NCI-H748 (cell line): ENCODE data around the gene CNGB1.
"Not testable (repeated sequence)": the region's sequence is repeated elsewhere in the genome, so short reads cannot be mapped to it uniquely, and the experiment has no call there.

Experiments used
- DNase-seq: peaks from one replicate; lab custom pipeline; 2025; ENCODE audit not compliant: unreplicated experiment; lab: John Stamatoyannopoulos, UW

The CNGB1 gene

GRCh38 chr16:57938484-57938883, 32.4 kb downstream of the CNGB1 start:
- DNase-seq: no peak

- no peak for DNase-seq
Measured at GRCh38 chr16:57937861-57938260, 33.1 kb downstream of the CNGB1 start.

- no peak for DNase-seq
Measured at GRCh38 chr16:57935904-57936303, 35.0 kb downstream of the CNGB1 start.

- DNase-seq: no peak
Measured at GRCh38 chr16:57930533-57930932, 40.4 kb downstream of the CNGB1 start.

- no peak for DNase-seq
Measured at GRCh38 chr16:57929250-57929649, 41.7 kb downstream of the CNGB1 start.

- no peak for DNase-seq
Measured at GRCh38 chr16:57926041-57926440, 44.9 kb downstream of the CNGB1 start.

GRCh38 chr16:57925310-57925709, 45.6 kb downstream of the CNGB1 start:
- no peak for DNase-seq

GRCh38 chr16:57924514-57924913, 46.4 kb downstream of the CNGB1 start:
- no peak for DNase-seq

GRCh38 chr16:57923841-57924240, 47.1 kb downstream of the CNGB1 start:
- no peak for DNase-seq

- DNase-seq: no peak
Measured at GRCh38 chr16:57923418-57923817, 47.5 kb downstream of the CNGB1 start.

GRCh38 chr16:57920880-57921229, 50.1 kb downstream of the CNGB1 start:
- no peak for DNase-seq

- DNase-seq: no peak
Measured at GRCh38 chr16:57920215-57920879, 50.6 kb downstream of the CNGB1 start.

GRCh38 chr16:57918994-57919393, 51.9 kb downstream of the CNGB1 start:
- DNase-seq: no peak

- no peak for DNase-seq
Measured at GRCh38 chr16:57918444-57918843, 52.5 kb downstream of the CNGB1 start.

- DNase-seq: not testable (repeated sequence)
Measured at GRCh38 chr16:57917929-57918328, 53.0 kb downstream of the CNGB1 start.

- DNase-seq: not testable (repeated sequence)
Measured at GRCh38 chr16:57917489-57917888, 53.4 kb downstream of the CNGB1 start.

GRCh38 chr16:57916735-57917438, 54.0 kb downstream of the CNGB1 start:
- no peak for DNase-seq

- no peak for DNase-seq
Measured at GRCh38 chr16:57915811-57916488, 55.0 kb downstream of the CNGB1 start.

GRCh38 chr16:57915267-57915666, 55.7 kb downstream of the CNGB1 start:
- no peak for DNase-seq

GRCh38 chr16:57914244-57915173, 56.4 kb downstream of the CNGB1 start:
- no peak for DNase-seq
